ENCODE data around the gene ING5. TPM values are rescaled to one million over a fixed set of nuclear protein-coding genes. Genes with fewer than 3 reads are reported as not detected.
"Not testable (repeated sequence)": the region's sequence is repeated elsewhere in the genome, so short reads cannot be mapped to it uniquely, and the experiment has no call there.

ING5 gene
- total RNA-seq, 1 donor from 2014 or later: 26.4 TPM

GRCh38 chr2:241738040-241738686 is 36.3 kb downstream of the ING5 start:
- no peak for DNase-seq (ENCODE audit: low read depth in 2 of 2)

GRCh38 chr2:241739177-241739576 is 37.3 kb downstream of the ING5 start:
- DNase-seq (ENCODE audit: low read depth in 2 of 2): no peak

- DNase-seq (ENCODE audit: low read depth in 2 of 2): no peak
These were observed 37.8 kb downstream of the ING5 start for GRCh38 chr2:241739651-241740050.

GRCh38 chr2:241741016-241741415 is 39.2 kb downstream of the ING5 start:
- DNase-seq (ENCODE audit: low read depth in 2 of 2): peak in 1 of 2 donors; percentile 19

- DNase-seq (ENCODE audit: low read depth in 2 of 2): no peak
These were observed 40.6 kb downstream of the ING5 start for GRCh38 chr2:241742320-241742939.

GRCh38 chr2:241743008-241743407 is 41.2 kb downstream of the ING5 start:
- DNase-seq (ENCODE audit: low read depth in 2 of 2): not testable (repeated sequence)

- DNase-seq (ENCODE audit: low read depth in 2 of 2): no peak
These were observed 41.8 kb downstream of the ING5 start for GRCh38 chr2:241743620-241744019.

- DNase-seq (ENCODE audit: low read depth in 2 of 2): no peak
These were observed 42.4 kb downstream of the ING5 start for GRCh38 chr2:241744028-241744754.

GRCh38 chr2:241745276-241745675 is 43.4 kb downstream of the ING5 start:
- no peak for DNase-seq (ENCODE audit: low read depth in 2 of 2)

GRCh38 chr2:241746084-241746483 is 44.2 kb downstream of the ING5 start:
- DNase-seq (ENCODE audit: low read depth in 2 of 2): no peak

GRCh38 chr2:241748468-241749256 is 46.8 kb downstream of the ING5 start:
- no peak for DNase-seq (ENCODE audit: low read depth in 2 of 2)

GRCh38 chr2:241750076-241750840 is 48.4 kb downstream of the ING5 start:
- peak; percentile 46 to 70 for DNase-seq (ENCODE audit: low read depth in 2 of 2)

GRCh38 chr2:241751152-241751551 is 49.3 kb downstream of the ING5 start:
- no peak for DNase-seq (ENCODE audit: low read depth in 2 of 2)

- DNase-seq (ENCODE audit: low read depth in 2 of 2): no peak
These were observed 49.9 kb downstream of the ING5 start for GRCh38 chr2:241751776-241752175.

- no peak for DNase-seq (ENCODE audit: low read depth in 2 of 2)
These were observed 50.4 kb downstream of the ING5 start for GRCh38 chr2:241752253-241752652.

GRCh38 chr2:241752689-241753276 is 50.9 kb downstream of the ING5 start:
- DNase-seq (ENCODE audit: low read depth in 2 of 2): no peak

- no peak for DNase-seq (ENCODE audit: low read depth in 2 of 2)
These were observed 51.7 kb downstream of the ING5 start for GRCh38 chr2:241753493-241753892.

GRCh38 chr2:241754042-241754441 is 52.2 kb downstream of the ING5 start:
- DNase-seq (ENCODE audit: low read depth in 2 of 2): no peak

- DNase-seq (ENCODE audit: low read depth in 2 of 2): no peak
These were observed 53.3 kb downstream of the ING5 start for GRCh38 chr2:241755166-241755565.

- no peak for DNase-seq (ENCODE audit: low read depth in 2 of 2)
These were observed 53.9 kb downstream of the ING5 start for GRCh38 chr2:241755777-241756176.

Data from lung microvascular endothelial cell (primary cell).